ENCODE results near the gene MGAT5. TPM values are rescaled to one million over a fixed set of nuclear protein-coding genes. Genes with fewer than 3 reads are reported as not detected.

MGAT5 gene
- total RNA-seq, 1 donor from 2014 or later: 37.6 TPM

GRCh38 chr2:134421556-134422328 is 167.9 kb downstream of the MGAT5 start:
- Histone ChIP-seq H3K9me3 (ENCODE audit: control insufficient read depth in 3 of 3, low read length in 3 of 3) (no peaks in the 10 kb centered on the region), H3K4me1 (ENCODE audit: control insufficient read depth in 3 of 3, insufficient read depth in 3 of 3, low read length in 3 of 3) (peaks cover 0 to 17% (median 9%) of the 10 kb centered on the region in 3 donors), H3K9ac (ENCODE audit: low read depth in 1 of 3, low read length in 3 of 3) (no peak overlapping the region), H3K4me3 (ENCODE audit: low read length in 3 of 3) (no peak overlapping the region), H3K36me3 (ENCODE audit: control insufficient read depth in 3 of 3, insufficient read depth in 3 of 3, low read length in 3 of 3) (peaks cover 0 to 5% (median 0%) of the 10 kb centered on the region in 3 donors), H3K27me3 (ENCODE audit: control insufficient read depth in 3 of 3, insufficient read depth in 3 of 3, low read length in 3 of 3) (no peaks in the 10 kb centered on the region), H3K27ac (ENCODE audit: low read depth, low read length) (peak overlapping the region; percentile 41)

GRCh38 chr2:134425724-134426496 is 172.0 kb downstream of the MGAT5 start:
- Histone ChIP-seq H3K4me3 (ENCODE audit: low read length in 3 of 3) (no peak overlapping the region), H3K27me3 (ENCODE audit: control insufficient read depth in 3 of 3, insufficient read depth in 3 of 3, low read length in 3 of 3) (no peaks in the 10 kb centered on the region), H3K4me1 (ENCODE audit: control insufficient read depth in 3 of 3, insufficient read depth in 3 of 3, low read length in 3 of 3) (peaks cover 0 to 11% (median 5%) of the 10 kb centered on the region in 3 donors), H3K9me3 (ENCODE audit: control insufficient read depth in 3 of 3, low read length in 3 of 3) (no peaks in the 10 kb centered on the region), H3K9ac (ENCODE audit: low read depth in 1 of 3, low read length in 3 of 3) (no peak overlapping the region), H3K27ac (ENCODE audit: low read depth, low read length) (no peak overlapping the region), H3K36me3 (ENCODE audit: control insufficient read depth in 3 of 3, insufficient read depth in 3 of 3, low read length in 3 of 3) (peaks cover 0 to 10% (median 0%) of the 10 kb centered on the region in 3 donors)

GRCh38 chr2:134426721-134427120 is 172.8 kb downstream of the MGAT5 start:
- H3K4me3 ChIP-seq (ENCODE audit: low read length in 3 of 3): no peak overlapping the region
- H3K9me3 ChIP-seq (ENCODE audit: control insufficient read depth in 3 of 3, low read length in 3 of 3): no peaks in the 10 kb centered on the region
- H3K36me3 ChIP-seq (ENCODE audit: control insufficient read depth in 3 of 3, insufficient read depth in 3 of 3, low read length in 3 of 3): peaks cover 0 to 10% (median 2%) of the 10 kb centered on the region in 3 donors
- peaks cover 0 to 3% (median 0%) of the 10 kb centered on the region in 3 donors for H3K4me1 ChIP-seq (ENCODE audit: control insufficient read depth in 3 of 3, insufficient read depth in 3 of 3, low read length in 3 of 3)
- H3K27me3 ChIP-seq (ENCODE audit: control insufficient read depth in 3 of 3, insufficient read depth in 3 of 3, low read length in 3 of 3): no peaks in the 10 kb centered on the region
- no peak overlapping the region for H3K9ac ChIP-seq (ENCODE audit: low read depth in 1 of 3, low read length in 3 of 3)
- no peak overlapping the region for H3K27ac ChIP-seq (ENCODE audit: low read depth, low read length)

GRCh38 chr2:134429886-134430285 is 176.0 kb downstream of the MGAT5 start:
- H3K36me3 ChIP-seq (ENCODE audit: control insufficient read depth in 3 of 3, insufficient read depth in 3 of 3, low read length in 3 of 3): peaks cover 0 to 5% (median 3%) of the 10 kb centered on the region in 3 donors

GRCh38 chr2:134431838-134432434 is 178.1 kb downstream of the MGAT5 start:
- Histone ChIP-seq H3K36me3 (ENCODE audit: control insufficient read depth in 3 of 3, insufficient read depth in 3 of 3, low read length in 3 of 3) (peaks cover 0 to 8% (median 5%) of the 10 kb centered on the region in 3 donors), H3K4me3 (ENCODE audit: low read length in 3 of 3) (no peak overlapping the region), H3K9me3 (ENCODE audit: control insufficient read depth in 3 of 3, low read length in 3 of 3) (no peaks in the 10 kb centered on the region), H3K4me1 (ENCODE audit: control insufficient read depth in 3 of 3, insufficient read depth in 3 of 3, low read length in 3 of 3) (no peaks in the 10 kb centered on the region), H3K27me3 (ENCODE audit: control insufficient read depth in 3 of 3, insufficient read depth in 3 of 3, low read length in 3 of 3) (no peaks in the 10 kb centered on the region), H3K9ac (ENCODE audit: low read depth in 1 of 3, low read length in 3 of 3) (no peak overlapping the region), H3K27ac (ENCODE audit: low read depth, low read length) (no peak overlapping the region)

More at GRCh38 chr2:134429886-134430285, 176.0 kb downstream of the MGAT5 start:
- no peak overlapping the region for H3K4me3 ChIP-seq (ENCODE audit: low read length in 3 of 3)
- no peaks in the 10 kb centered on the region for H3K9me3 ChIP-seq (ENCODE audit: control insufficient read depth in 3 of 3, low read length in 3 of 3)
- H3K4me1 ChIP-seq (ENCODE audit: control insufficient read depth in 3 of 3, insufficient read depth in 3 of 3, low read length in 3 of 3): no peaks in the 10 kb centered on the region
- no peak overlapping the region for H3K27ac ChIP-seq (ENCODE audit: low read depth, low read length)
- no peak overlapping the region for H3K9ac ChIP-seq (ENCODE audit: low read depth in 1 of 3, low read length in 3 of 3)
- H3K27me3 ChIP-seq (ENCODE audit: control insufficient read depth in 3 of 3, insufficient read depth in 3 of 3, low read length in 3 of 3): no peaks in the 10 kb centered on the region

- H3K27ac ChIP-seq (ENCODE audit: low read depth, low read length): no peak overlapping the region
- H3K36me3 ChIP-seq (ENCODE audit: control insufficient read depth in 3 of 3, insufficient read depth in 3 of 3, low read length in 3 of 3): peaks cover 0 to 8% (median 5%) of the 10 kb centered on the region in 3 donors
- no peaks in the 10 kb centered on the region for H3K27me3 ChIP-seq (ENCODE audit: control insufficient read depth in 3 of 3, insufficient read depth in 3 of 3, low read length in 3 of 3)
- no peaks in the 10 kb centered on the region for H3K9me3 ChIP-seq (ENCODE audit: control insufficient read depth in 3 of 3, low read length in 3 of 3)
- no peak overlapping the region for H3K9ac ChIP-seq (ENCODE audit: low read depth in 1 of 3, low read length in 3 of 3)
- H3K4me3 ChIP-seq (ENCODE audit: low read length in 3 of 3): no peak overlapping the region
- H3K4me1 ChIP-seq (ENCODE audit: control insufficient read depth in 3 of 3, insufficient read depth in 3 of 3, low read length in 3 of 3): no peaks in the 10 kb centered on the region
These were observed 178.6 kb downstream of the MGAT5 start for GRCh38 chr2:134432435-134432883.

- Histone ChIP-seq H3K4me1 (ENCODE audit: control insufficient read depth in 3 of 3, insufficient read depth in 3 of 3, low read length in 3 of 3) (no peaks in the 10 kb centered on the region), H3K27ac (ENCODE audit: low read depth, low read length) (no peak overlapping the region), H3K4me3 (ENCODE audit: low read length in 3 of 3) (no peak overlapping the region), H3K9me3 (ENCODE audit: control insufficient read depth in 3 of 3, low read length in 3 of 3) (no peaks in the 10 kb centered on the region), H3K9ac (ENCODE audit: low read depth in 1 of 3, low read length in 3 of 3) (no peak overlapping the region), H3K27me3 (ENCODE audit: control insufficient read depth in 3 of 3, insufficient read depth in 3 of 3, low read length in 3 of 3) (no peaks in the 10 kb centered on the region), H3K36me3 (ENCODE audit: control insufficient read depth in 3 of 3, insufficient read depth in 3 of 3, low read length in 3 of 3) (peaks cover 0 to 5% (median 3%) of the 10 kb centered on the region in 3 donors)
These were observed 179.6 kb downstream of the MGAT5 start for GRCh38 chr2:134433469-134433868.

- Histone ChIP-seq H3K4me1 (ENCODE audit: control insufficient read depth in 3 of 3, insufficient read depth in 3 of 3, low read length in 3 of 3) (no peaks in the 10 kb centered on the region), H3K36me3 (ENCODE audit: control insufficient read depth in 3 of 3, insufficient read depth in 3 of 3, low read length in 3 of 3) (peaks cover 0 to 5% (median 3%) of the 10 kb centered on the region in 3 donors), H3K27me3 (ENCODE audit: control insufficient read depth in 3 of 3, insufficient read depth in 3 of 3, low read length in 3 of 3) (no peaks in the 10 kb centered on the region)
These were observed 180.1 kb downstream of the MGAT5 start for GRCh38 chr2:134433979-134434378.

GRCh38 chr2:134435505-134435904 is 181.6 kb downstream of the MGAT5 start:
- H3K36me3 ChIP-seq (ENCODE audit: control insufficient read depth in 3 of 3, insufficient read depth in 3 of 3, low read length in 3 of 3): peaks cover 0 to 5% (median 3%) of the 10 kb centered on the region in 3 donors

More at GRCh38 chr2:134433979-134434378, 180.1 kb downstream of the MGAT5 start:
- Histone ChIP-seq H3K9me3 (ENCODE audit: control insufficient read depth in 3 of 3, low read length in 3 of 3) (no peaks in the 10 kb centered on the region), H3K4me3 (ENCODE audit: low read length in 3 of 3) (no peak overlapping the region), H3K27ac (ENCODE audit: low read depth, low read length) (no peak overlapping the region), H3K9ac (ENCODE audit: low read depth in 1 of 3, low read length in 3 of 3) (no peak overlapping the region)

More at GRCh38 chr2:134435505-134435904, 181.6 kb downstream of the MGAT5 start:
- no peak overlapping the region for H3K9ac ChIP-seq (ENCODE audit: low read depth in 1 of 3, low read length in 3 of 3)
- no peak overlapping the region for H3K4me3 ChIP-seq (ENCODE audit: low read length in 3 of 3)
- no peak overlapping the region for H3K27ac ChIP-seq (ENCODE audit: low read depth, low read length)
- H3K27me3 ChIP-seq (ENCODE audit: control insufficient read depth in 3 of 3, insufficient read depth in 3 of 3, low read length in 3 of 3): no peaks in the 10 kb centered on the region
- H3K4me1 ChIP-seq (ENCODE audit: control insufficient read depth in 3 of 3, insufficient read depth in 3 of 3, low read length in 3 of 3): no peaks in the 10 kb centered on the region
- no peaks in the 10 kb centered on the region for H3K9me3 ChIP-seq (ENCODE audit: control insufficient read depth in 3 of 3, low read length in 3 of 3)

All from skeletal muscle tissue (tissue), 4 donors.